HG03095 (cell line): ENCODE measurements around the gene RALGPS1.

ENCODE experiments used
- ATAC-seq: cut with Tn5 transposase; IDR thresholded peaks from one replicate; pipeline ENCODE4 v1.9.1; 2021; ENCODE audit warnings: moderate library complexity; ENCODE audit not compliant: unreplicated experiment

RALGPS1 gene

GRCh38 chr9:127020036-127020801 lies 105.6 kb downstream of the RALGPS1 start:
- ATAC-seq, result no peak

DNA sequence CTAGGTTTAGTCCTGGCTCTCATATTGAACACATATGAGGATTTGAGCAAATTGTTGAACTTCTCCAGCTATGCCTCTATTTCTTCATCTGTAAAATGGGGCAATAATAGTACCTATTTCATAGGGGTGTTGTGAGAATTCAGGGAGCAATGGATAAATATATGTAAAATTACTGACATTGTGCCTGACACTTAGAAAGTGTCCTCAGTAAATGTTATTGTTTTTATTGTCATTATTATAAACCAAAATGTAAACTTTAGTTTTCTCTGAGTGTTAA lies 106.2 kb downstream of the RALGPS1 start:
- ATAC-seq, result no peak

DNA sequence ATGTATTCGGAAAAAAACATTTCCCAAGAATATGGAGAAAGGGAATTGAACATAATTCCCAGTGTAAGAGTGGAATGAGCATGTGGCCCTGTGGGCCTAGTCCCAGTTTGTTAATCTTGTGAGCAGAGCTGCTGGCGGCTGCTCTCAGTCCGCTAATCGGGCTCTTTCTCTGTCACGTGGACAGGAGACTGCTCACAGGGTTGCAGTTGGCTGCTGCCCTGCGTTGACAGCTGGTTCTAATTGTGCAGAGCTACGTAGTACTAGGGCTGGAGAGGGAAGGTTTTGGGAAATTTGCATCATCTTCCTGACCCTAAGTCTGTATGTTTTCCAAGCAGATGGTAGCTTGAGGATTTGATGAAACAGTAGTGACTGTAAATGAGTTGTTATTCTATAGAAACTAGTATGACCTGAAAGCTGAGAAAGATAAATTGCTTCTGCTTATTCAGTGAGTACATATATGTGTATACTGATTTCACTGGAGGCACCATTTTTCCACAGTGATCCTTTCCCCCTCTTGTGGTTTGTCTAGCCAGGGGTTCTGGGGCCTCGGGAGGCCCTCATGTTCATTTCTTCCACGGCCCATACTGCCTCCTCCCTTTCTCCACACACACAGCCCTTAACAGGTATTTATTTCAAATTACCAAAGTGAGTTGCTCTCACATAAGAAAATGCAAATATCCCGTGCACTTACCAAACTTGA lies 107.2 kb downstream of the RALGPS1 start:
- no peak for ATAC-seq

DNA sequence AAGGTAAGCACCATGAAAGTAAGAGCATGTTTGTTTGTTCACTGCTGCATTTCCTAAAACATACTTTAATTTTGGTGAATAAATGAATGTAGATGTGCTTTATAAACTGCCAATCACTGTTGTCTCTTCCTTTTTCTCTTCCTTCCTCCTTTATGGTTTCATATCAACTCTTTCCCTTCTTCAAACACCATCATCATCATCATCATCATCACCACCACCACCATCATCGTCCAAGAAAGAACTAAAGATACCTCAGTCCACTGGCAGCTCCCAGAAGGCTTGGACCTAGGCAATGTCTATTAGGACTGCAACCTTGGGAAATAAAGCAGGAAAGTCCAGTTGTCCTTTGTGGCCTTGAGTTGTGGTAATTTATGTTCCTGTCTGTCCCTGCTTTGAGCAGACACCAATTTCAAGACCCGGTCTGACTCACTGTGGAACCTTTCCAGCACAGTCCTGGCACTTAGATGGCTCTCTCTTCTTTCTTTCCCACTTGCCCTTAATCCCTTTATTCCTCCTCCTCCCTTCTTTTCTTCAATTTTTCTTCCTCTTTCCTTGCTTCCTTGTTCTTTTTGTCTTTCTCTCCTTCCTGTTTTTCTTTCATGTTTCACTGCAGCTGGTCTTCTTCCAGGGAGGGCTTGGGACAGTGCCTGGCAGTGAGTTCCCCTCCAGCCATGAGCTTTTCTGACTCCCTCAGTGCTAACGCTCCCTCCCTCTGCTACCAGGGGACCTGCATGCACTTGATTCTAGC lies 108.5 kb downstream of the RALGPS1 start:
- ATAC-seq, result no peak

GRCh38 chr9:127025042-127025441 lies 110.5 kb downstream of the RALGPS1 start:
- no peak for ATAC-seq

GRCh38 chr9:127027694-127028093 lies 113.1 kb downstream of the RALGPS1 start:
- no peak for ATAC-seq

GRCh38 chr9:127029548-127029947 lies 115.0 kb downstream of the RALGPS1 start:
- no peak for ATAC-seq

GRCh38 chr9:127030814-127031740 lies 116.5 kb downstream of the RALGPS1 start:
- no peak for ATAC-seq

GRCh38 chr9:127032256-127032655 lies 117.7 kb downstream of the RALGPS1 start:
- no peak for ATAC-seq

GRCh38 chr9:127033061-127033460 lies 118.5 kb downstream of the RALGPS1 start:
- no peak for ATAC-seq

DNA sequence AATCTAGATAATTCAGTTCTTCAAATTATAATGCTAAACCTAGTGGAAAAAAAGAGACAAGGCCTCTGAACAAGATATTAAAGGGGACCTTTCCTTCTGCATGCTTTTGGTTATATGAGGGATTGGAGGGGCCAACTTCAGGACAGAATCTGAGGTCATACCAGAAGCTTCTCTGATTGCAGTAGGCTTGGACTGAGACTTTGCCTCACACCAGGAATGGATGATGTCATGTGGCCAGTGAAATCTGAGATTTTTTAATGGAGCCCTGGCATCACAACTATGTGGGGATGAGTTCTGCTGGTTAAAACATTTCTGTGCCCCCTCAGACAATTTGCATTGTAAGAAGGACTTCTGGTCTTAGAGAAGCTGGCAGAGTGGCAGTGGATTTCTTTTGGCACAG lies 119.2 kb downstream of the RALGPS1 start:
- ATAC-seq, result no peak

GRCh38 chr9:127034691-127035090 lies 120.1 kb downstream of the RALGPS1 start:
- no peak for ATAC-seq

GRCh38 chr9:127035423-127035822 lies 120.8 kb downstream of the RALGPS1 start:
- no peak for ATAC-seq

DNA sequence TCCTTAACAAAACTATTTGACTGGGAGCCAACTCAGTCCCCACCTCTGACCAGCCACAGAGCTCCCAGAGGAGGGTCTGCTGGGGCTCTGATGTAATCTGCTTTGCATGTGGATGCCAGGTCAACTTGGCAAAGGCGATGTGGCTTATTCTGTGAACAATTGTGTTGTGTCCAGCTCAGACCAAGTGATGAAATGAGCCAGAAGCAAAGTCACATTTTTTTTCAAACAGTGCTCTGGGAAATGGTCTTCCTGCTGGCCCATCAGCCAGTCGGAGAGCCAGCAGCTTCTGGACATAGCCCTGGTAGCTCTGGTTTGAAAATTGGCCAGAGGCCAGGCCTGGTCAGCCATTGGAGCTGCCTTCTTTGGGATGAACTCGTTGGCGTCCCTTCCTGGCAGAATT lies 121.4 kb downstream of the RALGPS1 start:
- no peak for ATAC-seq

- no peak for ATAC-seq
Observed at GRCh38 chr9:127036437-127036836, 121.9 kb downstream of the RALGPS1 start.

- no peak for ATAC-seq
Observed at GRCh38 chr9:127038531-127038930, 123.9 kb downstream of the RALGPS1 start.

GRCh38 chr9:127039492-127039891 lies 124.9 kb downstream of the RALGPS1 start:
- no peak for ATAC-seq

DNA sequence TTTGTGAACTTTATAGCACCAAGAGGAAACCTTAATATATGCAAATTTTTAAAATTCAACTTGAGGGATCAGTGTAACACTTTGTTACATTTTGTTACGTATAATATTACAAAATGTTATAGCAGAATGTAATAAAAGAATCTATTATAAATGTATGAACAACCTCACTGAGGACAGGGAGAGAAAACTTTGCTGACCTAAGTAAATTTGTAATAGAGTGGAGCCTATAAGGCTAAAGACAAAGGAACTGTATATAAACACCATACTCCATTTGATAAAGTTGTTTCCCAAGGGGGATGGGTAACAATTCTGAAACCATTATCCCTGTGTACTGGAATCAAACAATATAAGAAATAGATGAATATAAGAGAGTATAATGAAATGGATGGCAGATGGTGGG lies 130.6 kb downstream of the RALGPS1 start:
- no peak for ATAC-seq

GRCh38 chr9:127047971-127048370 lies 133.4 kb downstream of the RALGPS1 start:
- ATAC-seq, result no peak

DNA sequence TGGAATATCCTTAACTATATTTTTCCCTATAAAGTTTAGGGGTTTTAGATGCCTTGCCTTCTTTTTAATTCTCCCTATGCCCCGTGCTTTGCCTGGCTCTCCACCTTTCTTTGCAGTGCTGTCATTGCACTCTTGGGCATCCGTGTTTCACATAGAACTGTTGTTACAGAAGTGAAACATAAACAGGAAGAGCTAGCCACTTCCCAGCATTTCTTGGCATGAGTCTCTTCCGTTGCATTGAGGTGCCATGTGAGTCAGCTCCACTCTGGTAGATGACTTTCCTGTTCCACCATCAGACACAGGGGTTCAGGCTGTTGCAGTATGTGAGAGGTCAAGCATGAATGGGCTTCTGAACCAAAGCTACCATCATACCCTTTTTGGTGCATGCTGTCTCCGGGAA lies 134.5 kb downstream of the RALGPS1 start:
- ATAC-seq, result no peak

DNA sequence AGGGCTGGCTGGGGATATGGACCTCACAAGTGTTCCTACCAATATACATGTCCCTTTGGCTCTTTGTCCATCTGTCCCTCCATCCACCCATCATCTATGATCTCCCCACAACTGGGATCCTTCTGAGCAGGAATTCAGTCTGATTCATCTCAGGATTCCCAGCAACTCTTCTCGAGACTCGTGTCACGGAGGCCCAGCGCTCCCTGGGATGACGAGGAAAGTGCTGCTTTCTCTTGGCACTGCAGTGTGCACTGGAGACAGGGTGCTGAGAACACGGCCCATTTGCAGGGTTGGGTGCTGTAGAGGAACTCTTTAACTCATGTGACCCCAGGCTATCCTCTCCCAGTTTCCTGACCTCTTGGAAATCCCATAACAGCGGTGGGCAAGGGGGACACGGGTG lies 135.0 kb downstream of the RALGPS1 start:
- no peak for ATAC-seq
